ENCODE results near the gene ATP5PO. TPM values are rescaled to one million over a fixed set of nuclear protein-coding genes. Genes with fewer than 3 reads are reported as not detected.

The ATP5PO gene
- total and polyA plus RNA-seq, 5 donors from 2014 or later = 119 to 458 (median 418) TPM

DNA sequence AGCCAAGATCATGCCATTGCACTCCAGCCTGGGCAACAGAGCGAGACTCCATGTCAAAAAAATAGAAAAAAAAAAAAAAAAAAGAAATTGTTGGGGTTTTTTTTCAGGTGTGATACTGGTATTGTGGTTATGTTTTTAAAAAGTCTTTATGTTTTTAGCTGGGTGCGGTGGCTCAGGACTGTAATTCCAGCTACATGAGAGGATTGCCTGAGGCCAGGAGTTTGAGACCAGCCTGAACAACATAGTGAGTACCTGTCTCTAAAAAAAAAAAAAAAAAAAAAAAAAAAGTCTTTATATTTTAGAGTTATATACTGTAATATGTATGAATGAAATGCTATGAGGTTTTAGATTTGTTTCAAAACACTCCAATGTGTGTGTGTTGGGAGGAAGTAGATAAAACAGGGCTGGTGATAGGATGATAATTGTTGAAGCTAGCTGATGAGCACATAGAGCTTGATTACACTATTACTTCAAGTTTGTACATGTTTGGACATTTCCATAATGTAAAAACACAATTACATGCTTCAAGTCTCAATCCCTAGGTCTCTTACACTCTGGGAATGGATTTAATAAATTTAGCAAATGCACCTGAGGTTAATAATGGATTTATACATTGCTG is 30.2 kb upstream of the ATP5PO start:
- H3K27me3 ChIP-seq (ENCODE audit: control insufficient read depth, insufficient read depth, low read length) = no peaks in the 10 kb centered on the region
- H3K36me3 ChIP-seq (ENCODE audit: control insufficient read depth, insufficient read depth, low read length) = peaks cover 22% of the 10 kb centered on the region
- H3K9me3 ChIP-seq (ENCODE audit: control insufficient read depth in 2 of 2, low read length in 2 of 2) = no peaks in the 10 kb centered on the region
- H3K4me3 ChIP-seq (ENCODE audit: low read depth, low read length) = peak overlapping the region; percentile 43
- Mint-ChIP-seq H3K4me3 (peak overlapping the region; percentile 62 to 74 (median 66)), H3K27me3 (no peaks in the 10 kb centered on the region), H3K4me1 (peaks cover 20 to 87% (median 50%) of the 10 kb centered on the region in 4 donors), H3K9me3 (peaks cover 0 to 3% (median 0%) of the 10 kb centered on the region in 7 donors), H3K36me3 (peaks cover 24% of the 10 kb centered on the region), H3K27ac (peak overlapping the region; percentile 95 to 99 (median 99))
- DNase-seq = peak in 2 of 3 donors; percentile 59 to 65
- H3K27ac ChIP-seq (ENCODE audit: insufficient read depth, low read length, poor library complexity, severe bottlenecking) = peak overlapping the region; percentile 100
- H3K4me1 ChIP-seq (ENCODE audit: control insufficient read depth, insufficient read depth, low read length, poor library complexity, severe bottlenecking) = peaks cover 63% of the 10 kb centered on the region
- no peak for ATAC-seq (ENCODE audit: low read depth in 2 of 2)

DNA sequence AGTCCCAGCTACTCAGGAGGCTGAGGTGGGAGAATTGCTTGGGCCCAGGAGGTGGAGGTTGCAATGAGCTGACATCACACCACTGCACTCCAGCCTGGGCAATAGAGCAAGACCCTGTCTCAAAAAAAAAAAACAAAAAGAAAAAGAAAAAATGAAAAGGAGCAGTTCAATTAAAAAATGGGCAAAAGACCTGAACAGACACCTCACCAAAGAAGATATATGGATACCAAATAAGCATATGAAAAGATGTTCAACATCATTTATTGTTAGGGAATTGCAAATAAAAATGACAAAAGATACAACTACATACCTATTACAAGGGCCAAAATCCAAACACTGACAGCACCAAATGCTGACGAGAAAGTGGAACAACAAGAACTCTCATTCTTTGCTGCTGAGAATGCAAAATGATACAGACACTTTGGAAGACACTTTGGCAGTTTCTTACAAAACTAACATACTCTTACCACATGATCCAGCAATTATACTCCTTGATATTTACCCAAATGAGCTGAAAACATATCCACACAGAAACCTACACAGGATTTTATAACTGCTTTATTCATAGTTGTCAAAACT is 28.7 kb upstream of the ATP5PO start:
- no peak overlapping the region for H3K27ac ChIP-seq (ENCODE audit: insufficient read depth, low read length, poor library complexity, severe bottlenecking)
- peak overlapping the region; percentile 64 to 99 (median 84) for H3K27ac Mint-ChIP-seq
- H3K4me1 Mint-ChIP-seq = peaks cover 24 to 87% (median 48%) of the 10 kb centered on the region in 4 donors
- H3K36me3 Mint-ChIP-seq = peaks cover 31% of the 10 kb centered on the region
- no peak overlapping the region for H3K4me3 ChIP-seq (ENCODE audit: low read depth, low read length)
- ATAC-seq (ENCODE audit: low read depth in 2 of 2) = no peak
- peak overlapping the region in 1 of 4 donors; percentile 29 for H3K4me3 Mint-ChIP-seq
- no peak for DNase-seq
- H3K9me3 Mint-ChIP-seq = peaks cover 0 to 3% (median 0%) of the 10 kb centered on the region in 7 donors
- H3K27me3 ChIP-seq (ENCODE audit: control insufficient read depth, insufficient read depth, low read length) = no peaks in the 10 kb centered on the region
- H3K27me3 Mint-ChIP-seq = no peaks in the 10 kb centered on the region
- no peaks in the 10 kb centered on the region for H3K9me3 ChIP-seq (ENCODE audit: control insufficient read depth in 2 of 2, low read length in 2 of 2)
- H3K36me3 ChIP-seq (ENCODE audit: control insufficient read depth, insufficient read depth, low read length) = peaks cover 25% of the 10 kb centered on the region
- H3K4me1 ChIP-seq (ENCODE audit: control insufficient read depth, insufficient read depth, low read length, poor library complexity, severe bottlenecking) = peaks cover 49% of the 10 kb centered on the region

DNA sequence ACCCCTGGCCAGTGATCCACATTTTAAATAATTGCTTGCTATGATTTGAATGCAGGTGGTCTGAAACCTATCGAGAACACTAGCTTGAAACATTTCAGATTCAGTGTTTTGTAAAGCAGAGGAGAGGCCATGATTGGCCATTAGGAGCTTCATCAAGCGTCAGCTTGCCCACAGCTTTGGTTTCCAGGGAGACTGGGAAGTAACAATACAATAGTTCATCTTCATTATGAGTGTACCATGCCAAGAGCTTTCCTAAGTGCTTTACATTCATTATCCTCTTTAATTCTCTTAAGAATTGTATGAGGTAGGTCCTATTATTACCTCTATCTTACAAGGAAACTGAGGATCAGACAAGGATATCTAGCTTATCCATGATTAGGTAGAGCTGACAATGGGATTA is 27.7 kb upstream of the ATP5PO start:
- Histone ChIP-seq H3K9me3 (ENCODE audit: control insufficient read depth in 2 of 2, low read length in 2 of 2) (no peaks in the 10 kb centered on the region), H3K27ac (ENCODE audit: insufficient read depth, low read length, poor library complexity, severe bottlenecking) (peak overlapping the region; percentile 9), H3K36me3 (ENCODE audit: control insufficient read depth, insufficient read depth, low read length) (peaks cover 30% of the 10 kb centered on the region), H3K27me3 (ENCODE audit: control insufficient read depth, insufficient read depth, low read length) (no peaks in the 10 kb centered on the region), H3K4me3 (ENCODE audit: low read depth, low read length) (no peak overlapping the region), H3K4me1 (ENCODE audit: control insufficient read depth, insufficient read depth, low read length, poor library complexity, severe bottlenecking) (peaks cover 44% of the 10 kb centered on the region)
- no peaks in the 10 kb centered on the region for H3K27me3 Mint-ChIP-seq
- peaks cover 0 to 3% (median 0%) of the 10 kb centered on the region in 7 donors for H3K9me3 Mint-ChIP-seq
- H3K27ac Mint-ChIP-seq = peak overlapping the region in 1 of 3 donors; percentile 32
- ATAC-seq (ENCODE audit: low read depth in 2 of 2) (no peak), DNase-seq (no peak)
- H3K36me3 Mint-ChIP-seq = peaks cover 33% of the 10 kb centered on the region
- peak overlapping the region in 1 of 4 donors; percentile 49 for H3K4me3 Mint-ChIP-seq
- H3K4me1 Mint-ChIP-seq = peaks cover 31 to 87% (median 52%) of the 10 kb centered on the region in 4 donors

DNA sequence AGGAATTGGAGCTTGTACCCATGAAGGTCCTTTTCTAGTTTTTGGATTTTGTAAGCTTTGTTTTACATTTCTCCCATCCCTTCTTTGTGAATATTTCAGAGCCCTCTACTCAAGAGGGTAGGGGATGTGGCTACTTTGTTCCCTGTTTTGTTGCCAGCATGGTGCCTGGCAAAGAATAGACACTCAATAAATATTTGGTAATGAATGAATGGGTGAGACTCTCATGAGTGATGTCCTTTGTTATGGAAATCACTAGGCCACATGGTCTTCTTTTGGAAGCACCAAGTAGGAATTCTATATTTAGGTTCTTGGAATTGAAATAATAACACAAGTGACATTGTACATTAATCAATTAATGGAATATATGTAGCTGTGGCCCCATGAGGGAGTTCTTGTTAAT is 26.8 kb upstream of the ATP5PO start:
- Histone ChIP-seq H3K4me3 (ENCODE audit: low read depth, low read length) (no peak overlapping the region), H3K4me1 (ENCODE audit: control insufficient read depth, insufficient read depth, low read length, poor library complexity, severe bottlenecking) (peaks cover 45% of the 10 kb centered on the region), H3K27ac (ENCODE audit: insufficient read depth, low read length, poor library complexity, severe bottlenecking) (no peak overlapping the region), H3K27me3 (ENCODE audit: control insufficient read depth, insufficient read depth, low read length) (no peaks in the 10 kb centered on the region), H3K9me3 (ENCODE audit: control insufficient read depth in 2 of 2, low read length in 2 of 2) (no peaks in the 10 kb centered on the region), H3K36me3 (ENCODE audit: control insufficient read depth, insufficient read depth, low read length) (peaks cover 30% of the 10 kb centered on the region)
- no peak for ATAC-seq (ENCODE audit: low read depth in 2 of 2)
- Mint-ChIP-seq H3K4me3 (peak overlapping the region in 1 of 4 donors; percentile 39), H3K4me1 (peaks cover 32 to 87% (median 52%) of the 10 kb centered on the region in 4 donors), H3K27ac (peak overlapping the region; percentile 52 to 79 (median 63)), H3K27me3 (no peaks in the 10 kb centered on the region), H3K36me3 (peaks cover 30% of the 10 kb centered on the region), H3K9me3 (peaks cover 0 to 3% (median 0%) of the 10 kb centered on the region in 7 donors)
- DNase-seq = no peak

DNA sequence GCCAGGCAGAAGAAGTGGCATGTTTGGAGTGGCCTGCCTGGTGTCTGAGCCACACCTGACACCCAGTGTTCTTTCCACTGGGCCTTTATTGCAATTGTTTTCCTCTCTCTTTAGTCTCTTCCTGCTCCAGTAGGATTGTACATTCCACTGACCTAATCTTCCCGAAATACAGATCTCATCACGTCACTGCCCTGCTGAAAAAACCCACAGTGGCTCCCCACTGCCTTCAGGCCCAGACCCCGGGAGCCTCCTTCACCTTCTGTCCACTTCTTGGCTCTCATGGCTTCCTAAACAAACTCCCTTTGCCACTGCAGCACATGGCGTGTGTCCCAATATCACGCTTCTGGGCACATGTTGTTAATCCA is 25.3 kb upstream of the ATP5PO start:
- H3K4me1 ChIP-seq (ENCODE audit: control insufficient read depth, insufficient read depth, low read length, poor library complexity, severe bottlenecking) = peaks cover 47% of the 10 kb centered on the region
- H3K9me3 ChIP-seq (ENCODE audit: control insufficient read depth in 2 of 2, low read length in 2 of 2) = no peaks in the 10 kb centered on the region
- peaks cover 33% of the 10 kb centered on the region for H3K36me3 ChIP-seq (ENCODE audit: control insufficient read depth, insufficient read depth, low read length)
- peaks cover 22 to 87% (median 52%) of the 10 kb centered on the region in 4 donors for H3K4me1 Mint-ChIP-seq
- H3K4me3 ChIP-seq (ENCODE audit: low read depth, low read length) = no peak overlapping the region
- H3K27me3 Mint-ChIP-seq = no peaks in the 10 kb centered on the region
- DNase-seq (no peak), ATAC-seq (ENCODE audit: low read depth in 2 of 2) (no peak)
- H3K27ac Mint-ChIP-seq = peak overlapping the region; percentile 79 to 100 (median 82)
- H3K27me3 ChIP-seq (ENCODE audit: control insufficient read depth, insufficient read depth, low read length) = no peaks in the 10 kb centered on the region
- no peak overlapping the region for H3K27ac ChIP-seq (ENCODE audit: insufficient read depth, low read length, poor library complexity, severe bottlenecking)
- peaks cover 0 to 3% (median 0%) of the 10 kb centered on the region in 7 donors for H3K9me3 Mint-ChIP-seq
- peak overlapping the region in 3 of 4 donors; percentile 65 to 81 (median 71) for H3K4me3 Mint-ChIP-seq
- peaks cover 28% of the 10 kb centered on the region for H3K36me3 Mint-ChIP-seq

DNA sequence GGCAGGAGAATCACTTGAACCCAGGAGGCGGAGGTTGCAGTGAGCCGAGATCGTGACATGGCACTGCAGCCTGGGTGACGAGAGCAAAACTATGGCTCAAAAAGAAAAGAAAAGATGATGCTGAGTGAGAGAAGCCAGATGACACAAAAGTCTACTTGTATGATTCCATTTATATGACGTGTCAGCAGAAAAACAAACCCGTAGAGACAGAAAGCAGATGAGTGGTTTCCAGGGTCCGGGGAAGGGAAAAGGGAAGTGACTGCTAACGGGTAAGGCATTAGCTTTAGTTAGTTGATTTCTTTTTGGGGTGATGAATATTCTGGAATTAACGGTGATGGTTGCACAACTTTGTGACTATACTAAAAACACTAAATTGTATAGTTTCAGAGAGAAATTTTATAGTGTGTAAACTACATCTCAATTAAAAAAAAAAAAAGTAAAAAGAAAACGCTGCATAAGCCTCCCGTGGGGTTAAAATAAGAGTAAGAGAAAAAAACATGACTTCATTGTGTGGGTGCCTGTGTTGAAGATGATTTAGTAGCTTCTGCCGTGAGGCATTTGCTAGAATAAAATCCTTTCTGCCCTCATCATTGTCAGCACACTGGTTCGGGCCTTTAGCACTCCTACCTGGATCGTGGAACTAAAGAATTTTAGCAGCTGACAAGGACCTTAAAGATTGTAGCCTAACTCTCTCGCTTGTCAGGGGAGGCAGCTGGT is 24.7 kb upstream of the ATP5PO start:
- ATAC-seq (ENCODE audit: low read depth in 2 of 2) (no peak), DNase-seq (peak in 1 of 3 donors; percentile 30)
- Mint-ChIP-seq H3K27ac (peak overlapping the region; percentile 79 to 100 (median 82)), H3K4me3 (peak overlapping the region; percentile 56 to 81 (median 72)), H3K4me1 (peaks cover 21 to 89% (median 52%) of the 10 kb centered on the region in 4 donors), H3K27me3 (no peaks in the 10 kb centered on the region), H3K36me3 (peaks cover 32% of the 10 kb centered on the region), H3K9me3 (peaks cover 0 to 3% (median 0%) of the 10 kb centered on the region in 7 donors)
- peaks cover 45% of the 10 kb centered on the region for H3K4me1 ChIP-seq (ENCODE audit: control insufficient read depth, insufficient read depth, low read length, poor library complexity, severe bottlenecking)
- H3K4me3 ChIP-seq (ENCODE audit: low read depth, low read length) = no peak overlapping the region
- H3K27me3 ChIP-seq (ENCODE audit: control insufficient read depth, insufficient read depth, low read length) = no peaks in the 10 kb centered on the region
- H3K9me3 ChIP-seq (ENCODE audit: control insufficient read depth in 2 of 2, low read length in 2 of 2) = no peaks in the 10 kb centered on the region
- peaks cover 35% of the 10 kb centered on the region for H3K36me3 ChIP-seq (ENCODE audit: control insufficient read depth, insufficient read depth, low read length)
- peak overlapping the region; percentile 96 for H3K27ac ChIP-seq (ENCODE audit: insufficient read depth, low read length, poor library complexity, severe bottlenecking)

DNA sequence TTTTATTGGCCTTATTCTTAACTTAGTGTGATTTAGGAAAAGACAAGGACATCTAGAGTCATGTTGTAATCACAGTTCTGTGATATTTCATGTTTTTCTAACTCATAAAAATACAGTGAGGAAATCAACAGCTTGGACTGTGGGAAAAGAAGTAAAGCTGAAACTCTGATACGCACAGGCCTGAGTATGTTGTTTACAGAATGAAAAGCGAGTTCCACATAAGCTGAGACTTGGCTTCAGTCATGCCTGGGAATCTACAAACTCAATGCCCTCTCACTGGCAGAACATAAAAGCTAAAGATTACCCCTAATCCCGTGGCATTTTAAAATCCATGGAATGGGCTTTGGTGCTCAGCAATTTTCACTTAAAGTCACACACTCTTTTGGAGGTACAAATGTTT is 23.6 kb upstream of the ATP5PO start:
- Histone ChIP-seq H3K9me3 (ENCODE audit: control insufficient read depth in 2 of 2, low read length in 2 of 2) (no peaks in the 10 kb centered on the region), H3K4me1 (ENCODE audit: control insufficient read depth, insufficient read depth, low read length, poor library complexity, severe bottlenecking) (peaks cover 51% of the 10 kb centered on the region), H3K27ac (ENCODE audit: insufficient read depth, low read length, poor library complexity, severe bottlenecking) (peak overlapping the region; percentile 96), H3K27me3 (ENCODE audit: control insufficient read depth, insufficient read depth, low read length) (no peaks in the 10 kb centered on the region), H3K4me3 (ENCODE audit: low read depth, low read length) (peak overlapping the region; percentile 5), H3K36me3 (ENCODE audit: control insufficient read depth, insufficient read depth, low read length) (peaks cover 30% of the 10 kb centered on the region)
- Mint-ChIP-seq H3K4me1 (peaks cover 25 to 89% (median 51%) of the 10 kb centered on the region in 4 donors), H3K4me3 (peak overlapping the region; percentile 22 to 98 (median 50)), H3K27me3 (no peaks in the 10 kb centered on the region), H3K36me3 (peaks cover 27% of the 10 kb centered on the region), H3K9me3 (no peaks in the 10 kb centered on the region), H3K27ac (peak overlapping the region; percentile 99 to 100 (median 100))
- DNase-seq = no peak
- no peak for ATAC-seq (ENCODE audit: low read depth in 2 of 2)
